NCI-H446 (cell line): ENCODE measurements around the gene CFAP90.

Experiments used
- DNase-seq, 2 experiments: peaks; one replicate each; lab custom pipeline; 2025; lab: John Stamatoyannopoulos, UW

The CFAP90 gene

DNA sequence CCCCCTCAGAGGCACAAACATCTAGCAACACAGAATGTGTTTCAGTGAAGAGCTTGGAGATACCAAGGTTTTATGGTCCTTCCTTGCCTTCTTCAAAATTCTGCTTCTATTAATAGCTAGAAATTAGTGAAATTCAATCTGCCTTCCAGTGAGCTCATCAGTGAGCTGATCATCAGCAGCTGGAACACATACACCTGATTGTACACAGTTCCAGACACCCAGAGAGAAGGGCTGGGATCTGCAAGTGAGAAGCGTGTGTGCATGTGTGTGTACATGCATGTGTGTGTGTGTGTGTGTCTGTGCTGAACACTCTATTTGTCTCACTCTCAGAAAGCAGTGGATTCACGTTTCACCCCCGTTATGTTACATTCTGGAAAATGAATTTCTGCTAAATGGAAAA lies 28.5 kb downstream of the CFAP90 start:
- no peak for DNase-seq

GRCh38 chr5:7816535-7816901 lies 34.4 kb downstream of the CFAP90 start:
- DNase-seq = no peak

DNA sequence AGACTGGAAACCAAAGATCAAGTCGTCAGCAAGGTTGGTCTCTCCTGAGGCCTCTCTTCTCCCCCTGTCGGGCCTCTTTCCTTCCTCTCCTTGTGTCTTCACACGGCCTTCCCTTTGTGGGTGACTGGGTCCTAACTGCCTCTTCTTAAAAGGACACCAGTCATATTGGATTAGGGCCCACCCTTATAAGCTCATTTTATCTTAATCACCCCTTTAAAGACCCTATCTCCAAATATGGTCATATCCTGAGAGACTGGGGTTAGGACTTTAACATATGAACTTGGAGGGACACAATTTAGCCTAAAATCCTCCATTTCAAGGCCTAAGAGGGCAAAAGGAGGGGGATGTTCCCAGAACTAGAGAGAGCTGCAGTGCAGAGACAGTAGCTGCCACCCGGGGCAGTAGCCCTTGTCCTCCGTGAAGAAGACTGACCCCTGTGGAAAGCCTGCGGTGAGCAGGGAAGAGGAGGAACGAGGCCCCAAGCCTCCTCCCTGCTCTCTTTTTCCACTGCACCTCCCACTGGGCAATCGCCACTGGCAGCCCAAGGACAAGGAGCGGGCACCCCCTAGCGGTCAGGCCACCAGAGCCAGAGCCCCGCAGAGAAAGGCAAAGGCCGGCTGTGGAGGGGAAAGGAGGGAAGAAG lies 34.9 kb downstream of the CFAP90 start:
- peak; percentile 57 to 75 for DNase-seq

DNA sequence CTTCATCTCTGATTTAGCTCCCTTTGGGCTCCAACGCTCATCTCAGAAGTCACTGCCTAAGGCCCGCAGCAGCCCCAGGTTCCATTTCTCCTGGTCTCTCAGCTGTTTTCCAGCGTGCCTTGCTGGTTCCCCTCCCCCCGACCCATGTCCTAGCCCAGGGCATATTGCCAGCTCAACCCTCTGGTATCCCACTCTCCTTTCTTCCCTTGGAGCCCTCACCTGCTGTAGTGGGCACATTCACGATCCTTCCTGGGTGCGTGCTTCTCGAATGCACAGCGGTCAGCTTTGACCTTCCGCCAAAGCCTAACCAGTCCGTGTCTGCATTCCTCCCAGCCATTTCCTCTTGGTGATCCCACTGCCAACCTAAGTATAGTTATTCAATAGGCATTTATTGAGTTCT lies 36.1 kb downstream of the CFAP90 start:
- no peak for DNase-seq

GRCh38 chr5:7813576-7813975 lies 37.4 kb downstream of the CFAP90 start:
- DNase-seq = no peak

GRCh38 chr5:7813007-7813406 lies 37.9 kb downstream of the CFAP90 start:
- no peak for DNase-seq

- DNase-seq = no peak
These were observed 39.2 kb downstream of the CFAP90 start for GRCh38 chr5:7811715-7812114.

DNA sequence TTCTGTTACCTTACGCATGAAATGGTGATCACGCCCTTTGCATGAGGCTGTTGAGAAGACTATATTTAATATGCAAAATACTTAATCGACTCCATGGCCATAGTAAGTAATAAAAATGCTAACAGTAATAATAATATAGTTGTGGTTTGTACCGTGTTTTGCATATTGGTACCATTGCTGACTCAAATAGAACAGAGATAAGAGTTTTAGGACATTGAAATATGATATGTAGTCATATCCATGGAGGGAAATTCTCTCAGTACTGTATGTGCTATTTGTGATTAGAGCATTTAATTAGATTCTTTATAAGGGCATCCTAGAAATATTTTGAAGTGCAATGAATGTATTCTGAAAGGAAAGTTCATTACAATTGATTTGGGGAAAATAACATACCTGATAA lies 41.9 kb downstream of the CFAP90 start:
- DNase-seq = no peak

DNA sequence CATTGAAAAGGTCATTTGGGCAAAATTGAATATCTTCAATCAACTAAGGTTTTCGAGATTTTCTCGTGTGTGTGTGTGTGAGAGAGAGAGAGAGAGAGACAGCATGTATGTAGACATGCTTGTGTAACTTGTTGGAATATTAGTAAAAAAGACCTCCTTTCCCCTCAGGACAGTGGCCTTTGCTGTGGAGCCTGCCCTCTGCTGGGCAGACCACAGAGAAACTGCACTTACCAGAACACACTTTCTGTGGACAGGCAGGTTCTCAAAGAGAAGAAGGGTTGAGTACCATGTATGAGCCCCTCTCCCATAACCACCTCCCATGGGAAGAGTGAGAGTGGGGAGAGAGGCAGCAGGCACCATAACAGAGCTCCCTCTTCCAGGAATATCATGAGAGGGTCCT lies 45.6 kb downstream of the CFAP90 start:
- DNase-seq = no peak

DNA sequence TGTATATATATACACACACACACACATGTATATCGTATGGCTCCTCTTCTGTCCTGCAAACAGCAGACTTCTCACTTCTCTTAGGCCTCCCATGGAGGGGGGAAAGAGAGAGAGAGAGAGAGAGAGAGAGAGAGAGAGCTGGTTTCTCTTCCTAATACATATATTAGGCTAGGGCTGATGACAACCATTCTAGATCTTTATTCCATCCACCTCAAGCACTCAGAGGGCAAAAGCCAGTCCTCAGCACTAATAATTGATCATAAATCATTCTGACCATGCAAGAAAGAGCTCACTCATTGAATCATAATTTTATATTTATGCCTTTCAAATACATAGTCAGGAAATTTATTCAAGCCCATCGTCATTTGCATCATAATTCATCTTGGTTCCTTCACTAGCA lies 47.0 kb downstream of the CFAP90 start:
- no peak for DNase-seq

DNA sequence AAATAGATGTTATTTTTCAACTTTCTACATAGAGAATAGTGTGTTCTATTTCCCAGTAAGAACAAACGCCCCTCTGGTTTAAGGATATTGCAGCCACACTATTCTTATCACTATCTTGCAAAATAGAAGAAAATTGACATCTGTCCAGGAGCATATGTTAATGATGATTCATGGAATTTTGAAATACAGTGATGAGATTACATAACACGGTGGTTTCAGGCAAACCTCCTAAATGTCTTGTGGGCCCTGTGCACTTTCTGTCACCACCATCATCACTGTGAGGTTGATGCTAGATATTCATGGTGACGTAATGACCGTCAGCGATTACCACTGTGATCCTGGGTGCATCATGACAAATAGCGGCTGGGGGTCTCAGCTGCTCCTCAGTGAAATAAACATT lies 48.1 kb downstream of the CFAP90 start:
- DNase-seq = no peak

- DNase-seq = no peak
These were observed 48.9 kb downstream of the CFAP90 start for GRCh38 chr5:7801891-7802614.

DNA sequence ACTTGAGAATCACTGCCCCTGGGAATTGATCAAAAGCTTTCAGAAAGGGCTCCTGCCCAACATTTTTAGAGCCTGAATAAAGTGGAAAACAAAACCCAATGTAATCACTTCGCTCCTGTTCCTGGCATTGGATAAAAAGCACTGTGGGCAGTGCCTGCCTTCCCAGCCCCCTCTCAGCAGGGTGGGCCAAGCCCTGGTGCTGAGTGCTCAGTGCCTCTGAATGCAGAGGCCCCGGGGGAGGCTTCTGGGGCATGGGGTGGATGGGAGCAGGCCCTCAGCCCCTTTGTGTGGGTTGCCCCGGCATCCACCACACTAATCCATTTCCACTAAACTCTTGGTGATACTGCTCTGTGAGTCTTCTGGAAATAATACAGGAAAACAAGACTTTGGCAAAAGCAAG lies 55.6 kb downstream of the CFAP90 start:
- no peak for DNase-seq

- DNase-seq = no peak
These were observed 56.1 kb downstream of the CFAP90 start for GRCh38 chr5:7794823-7795222.

GRCh38 chr5:7794311-7794710 lies 56.6 kb downstream of the CFAP90 start:
- no peak for DNase-seq

DNA sequence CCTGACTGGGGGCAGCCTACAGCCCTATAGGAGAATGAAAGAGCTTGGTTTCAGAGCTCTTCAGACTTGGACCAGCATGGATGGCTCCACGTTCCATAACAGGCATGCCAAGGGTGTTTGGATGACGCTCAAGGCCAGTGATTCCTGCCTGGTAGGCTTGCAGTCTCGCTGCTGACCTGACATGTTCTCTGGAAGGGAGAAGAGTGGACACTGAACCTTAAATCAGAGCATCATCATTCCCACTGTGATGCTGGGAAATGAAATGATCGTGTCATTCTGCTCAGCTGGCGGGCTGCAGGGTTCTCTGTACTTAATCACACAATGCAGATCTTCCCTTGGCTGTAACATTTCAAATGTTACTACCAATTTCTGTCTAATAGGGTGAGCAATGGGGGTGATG lies 57.0 kb downstream of the CFAP90 start:
- DNase-seq = no peak

DNA sequence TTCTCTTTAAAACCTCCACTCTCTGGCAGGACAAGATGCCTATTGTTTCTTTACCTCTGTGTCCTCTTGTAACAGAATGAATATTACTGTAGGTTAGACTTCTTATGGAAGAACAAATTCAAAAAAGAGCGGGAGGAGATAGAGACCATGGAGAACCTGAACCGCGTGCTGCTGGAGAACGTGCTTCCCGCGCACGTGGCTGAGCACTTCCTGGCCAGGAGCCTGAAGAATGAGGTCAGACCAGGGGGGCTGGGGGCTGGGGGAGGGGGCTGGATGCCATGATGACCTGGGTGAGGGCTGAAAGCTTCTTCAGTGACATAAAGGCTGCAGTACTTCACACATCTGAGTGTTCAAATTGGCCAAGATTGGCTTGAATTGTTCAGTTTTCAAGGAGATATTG lies 61.4 kb downstream of the CFAP90 start:
- DNase-seq = no peak

DNA sequence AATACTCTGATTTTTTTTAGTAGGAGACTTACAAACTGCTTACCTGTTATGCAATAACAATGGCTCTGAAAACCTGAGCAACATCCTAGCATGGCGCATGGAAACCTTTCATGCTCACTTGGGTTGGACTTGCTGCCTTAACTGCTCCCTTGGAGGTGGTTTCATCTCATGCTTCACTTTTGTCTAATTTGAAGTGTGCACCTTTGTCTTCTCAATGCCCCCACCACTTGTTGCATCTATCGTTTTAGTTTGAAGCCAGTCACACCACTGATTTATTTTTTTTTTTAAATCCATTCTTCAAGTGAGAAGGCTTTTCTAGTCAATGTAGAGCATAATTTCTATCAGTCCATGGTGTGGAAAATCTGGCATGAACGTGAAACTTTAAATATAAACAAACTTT lies 63.2 kb downstream of the CFAP90 start:
- no peak for DNase-seq

DNA sequence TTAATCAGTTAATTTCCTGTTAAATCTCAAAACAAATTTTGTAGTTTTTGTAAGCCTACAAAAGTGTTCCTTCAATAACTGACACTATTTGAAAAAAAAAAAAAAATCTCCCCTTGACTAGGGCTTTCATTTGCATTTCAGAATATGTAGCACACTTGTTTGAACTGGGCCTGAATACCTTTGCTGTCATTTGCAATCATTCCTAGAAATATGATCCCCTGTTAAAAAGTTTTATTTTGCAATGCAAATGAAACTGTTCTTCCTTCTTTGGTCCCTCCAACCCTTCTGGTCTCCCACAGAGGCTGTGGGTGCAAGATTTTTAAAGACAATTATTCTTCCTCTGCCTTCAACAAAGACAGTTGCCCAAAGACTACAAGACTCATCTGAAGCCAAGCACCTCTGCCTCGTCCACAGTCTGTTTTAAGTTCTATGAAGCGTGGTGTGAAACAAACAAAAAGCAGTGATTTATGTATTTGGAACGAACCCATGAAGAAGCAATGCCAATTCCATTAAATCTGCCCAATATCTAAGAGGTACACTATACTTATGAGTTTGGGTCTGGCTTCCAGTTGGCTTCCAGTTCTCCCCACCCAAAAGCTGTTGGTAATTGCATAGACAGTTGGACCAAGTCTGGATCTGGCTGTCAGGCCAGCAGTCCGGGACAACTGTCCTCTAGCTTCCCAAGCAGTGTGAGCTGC lies 66.1 kb downstream of the CFAP90 start:
- DNase-seq = no peak

GRCh38 chr5:7781899-7782298 lies 69.0 kb downstream of the CFAP90 start:
- no peak for DNase-seq
